Measurements from ENCODE around the gene RNASE12. TPM values are rescaled to one million over a fixed set of nuclear protein-coding genes. Genes with fewer than 3 reads are reported as not detected.

RNASE12 gene
- total RNA-seq, 1 experiment from 2014 or later, result not detected

- H3K9ac ChIP-seq (ENCODE audit: low read length), result no peak within 1 kb of the TSS
- BruUV-seq (replicated peaks), result no TSS peak
- no peaks in the 10 kb centered on the region for H3K79me2 ChIP-seq (ENCODE audit: insufficient read depth, low read length)
- H3K9me2 ChIP-seq (ENCODE audit: insufficient read depth), result no peaks in the 10 kb centered on the region
- ChIA-PET CTCF (no interaction called here), POLR2A (no interaction called here), RAD21 (ENCODE audit: low non-redundant PET in 1 of 2, low total read pairs in 2 of 2, uncharacterized antibody in 2 of 2, unreplicated experiment in 2 of 2) (no interaction called here)
- no peak within 1 kb of the TSS for H3K27ac ChIP-seq (ENCODE audit: low read depth, low read length)
- H4K20me1 ChIP-seq (ENCODE audit: insufficient read depth), result no peaks in the 10 kb centered on the region
- no peak for ATAC-seq
- H3K4me1 ChIP-seq (ENCODE audit: control insufficient read depth in 1 of 2, insufficient read depth in 2 of 2, low read length in 2 of 2), result no peaks in the 10 kb centered on the region
- TF ChIP-seq ZNF274 (IDR thresholded peaks at IDR 0.05; ENCODE audit: low read depth, low read length), result no peak
- TF ChIP-seq SP1 (IDR thresholded peaks at IDR 0.05; ENCODE audit: low read depth), result no peak
- TF ChIP-seq TCF7L2 (IDR thresholded peaks at IDR 0.05; ENCODE audit: borderline replicate concordance, extremely low read depth, insufficient read depth, insufficient read length), result no peak
- TF ChIP-seq, protein P1, sequence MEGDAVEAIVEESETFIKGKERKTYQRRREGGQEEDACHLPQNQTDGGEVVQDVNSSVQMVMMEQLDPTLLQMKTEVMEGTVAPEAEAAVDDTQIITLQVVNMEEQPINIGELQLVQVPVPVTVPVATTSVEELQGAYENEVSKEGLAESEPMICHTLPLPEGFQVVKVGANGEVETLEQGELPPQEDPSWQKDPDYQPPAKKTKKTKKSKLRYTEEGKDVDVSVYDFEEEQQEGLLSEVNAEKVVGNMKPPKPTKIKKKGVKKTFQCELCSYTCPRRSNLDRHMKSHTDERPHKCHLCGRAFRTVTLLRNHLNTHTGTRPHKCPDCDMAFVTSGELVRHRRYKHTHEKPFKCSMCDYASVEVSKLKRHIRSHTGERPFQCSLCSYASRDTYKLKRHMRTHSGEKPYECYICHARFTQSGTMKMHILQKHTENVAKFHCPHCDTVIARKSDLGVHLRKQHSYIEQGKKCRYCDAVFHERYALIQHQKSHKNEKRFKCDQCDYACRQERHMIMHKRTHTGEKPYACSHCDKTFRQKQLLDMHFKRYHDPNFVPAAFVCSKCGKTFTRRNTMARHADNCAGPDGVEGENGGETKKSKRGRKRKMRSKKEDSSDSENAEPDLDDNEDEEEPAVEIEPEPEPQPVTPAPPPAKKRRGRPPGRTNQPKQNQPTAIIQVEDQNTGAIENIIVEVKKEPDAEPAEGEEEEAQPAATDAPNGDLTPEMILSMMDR (IDR thresholded peaks at IDR 0.05 in 2 of 3, conservative IDR thresholded peaks at IDR 0.05 in 1 of 3; ENCODE audit: borderline replicate concordance in 1 of 3, insufficient read depth in 1 of 3, low read depth in 2 of 3, low read length in 2 of 3), result no peak
- TF ChIP-seq POLR2AphosphoS5 (IDR thresholded peaks at IDR 0.05; ENCODE audit: low read depth, low read length), result no peak
- no peak for TF ChIP-seq ZBTB33 (IDR thresholded peaks at IDR 0.05; ENCODE audit: extremely low read depth, insufficient replicate concordance, low read length)
- TF ChIP-seq EZH2phosphoT487 (IDR thresholded peaks at IDR 0.05; ENCODE audit: borderline replicate concordance), result no peak
- TF ChIP-seq CEBPB (IDR thresholded peaks at IDR 0.05; ENCODE audit: low read depth), result no peak
- no peak within 1 kb of the TSS for H3K4me2 ChIP-seq (ENCODE audit: low read length)
- no peak for DNase-seq (ENCODE audit: low read depth, low spot score)
- H2AFZ ChIP-seq (ENCODE audit: low read depth, low read length, poor library complexity, severe bottlenecking), result no peak within 1 kb of the TSS
- H3K27me3 ChIP-seq (ENCODE audit: insufficient read depth, low read length), result peaks cover 31% of the 10 kb centered on the region; the same call in 1 of the 2 replicates
- no peak within 1 kb of the TSS for H3K4me3 ChIP-seq (replicated peaks in 1 of 2; ENCODE audit: low read depth in 1 of 2, low read length in 2 of 2)
- no peaks in the 10 kb centered on the region for H3K9me3 ChIP-seq (ENCODE audit: control insufficient read depth in 1 of 2, insufficient read depth in 1 of 2, low read depth in 1 of 2, low read length in 2 of 2)
- intact Hi-C loops (cut with micrococcal nuclease), result loop anchor here (10.0 kb wide), 1 partner anchor 53 kb away; no protein-coding TSS in a partner anchor
- no peaks in the 10 kb centered on the region for H3K36me3 ChIP-seq (ENCODE audit: control insufficient read depth in 1 of 2, insufficient read depth in 2 of 2, low read length in 2 of 2)
These were observed 3.6 kb downstream of the RNASE12 start, which contains the start of gene RNASE11 for GRCh38 chr14:20587489-20588154. TSS of gene RNASE11 (minus strand) at chr14:20588001.

All from HCT116 (cell line).